ENCODE results near the gene PTPRD. TPM values are rescaled to one million over a fixed set of nuclear protein-coding genes. Genes with fewer than 3 reads are reported as not detected.

The PTPRD gene
- total RNA-seq, 1 experiment from 2014 or later: 0.02 TPM

DNA sequence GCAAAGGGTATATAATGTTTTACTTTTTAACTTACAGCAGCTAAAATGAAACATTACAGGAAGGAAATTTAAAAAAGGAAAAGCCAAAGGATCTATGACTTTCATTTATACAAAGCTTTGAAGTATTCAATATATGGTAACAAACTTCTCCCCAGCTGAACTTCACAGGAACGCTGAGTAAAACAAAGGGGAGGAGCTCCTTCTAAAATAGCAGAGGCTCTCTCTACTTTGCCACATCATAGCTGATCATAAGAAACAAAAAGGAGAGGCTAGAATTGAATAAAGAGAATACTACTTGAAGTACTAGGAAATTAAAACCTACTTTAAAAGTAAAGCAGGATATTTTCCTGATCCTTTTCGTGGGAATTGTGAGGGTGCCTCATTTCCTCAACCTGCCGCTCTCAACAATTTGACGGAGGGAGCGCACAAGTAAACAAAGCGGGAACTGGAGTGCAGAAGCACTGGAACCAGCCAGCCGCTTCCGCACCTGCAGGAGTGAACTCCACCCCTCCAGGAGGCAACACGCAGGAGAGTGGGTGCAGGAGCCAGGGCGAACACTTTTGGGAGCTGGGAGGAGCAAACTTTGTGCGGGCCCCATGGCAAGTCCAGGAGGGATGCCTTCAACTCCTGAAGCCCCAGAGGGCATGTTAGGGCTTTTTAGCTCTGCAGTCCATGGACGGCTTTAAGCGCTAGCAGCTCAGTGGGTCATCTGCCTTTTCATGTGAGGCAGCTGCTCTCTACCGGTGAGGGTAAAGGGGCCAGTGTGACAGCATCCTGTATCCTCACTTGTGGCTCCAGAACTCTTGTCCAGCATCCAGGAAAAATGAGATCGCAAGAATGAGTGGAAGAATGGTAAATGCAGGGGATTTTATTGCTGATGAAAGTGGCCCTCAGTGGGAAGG, 757.4 kb downstream of the PTPRD start:
- no peak overlapping the region for H3K9ac ChIP-seq (ENCODE audit: low read length)
- no peaks in the 10 kb centered on the region for H3K79me2 ChIP-seq (ENCODE audit: insufficient read depth, low read length)
- no peak overlapping the region for H3K27ac ChIP-seq (ENCODE audit: low read depth, low read length)
- no peaks in the 10 kb centered on the region for H3K36me3 ChIP-seq (ENCODE audit: control insufficient read depth in 1 of 2, insufficient read depth in 2 of 2, low read length in 2 of 2)
- no peak overlapping the region for H3K4me2 ChIP-seq (ENCODE audit: low read length)
- no peaks in the 10 kb centered on the region for H3K9me2 ChIP-seq (ENCODE audit: insufficient read depth)
- DNase-seq (ENCODE audit: low read depth, low spot score): no peak
- CTCF ChIA-PET: no interaction called here
- no peak overlapping the region for H2AFZ ChIP-seq (ENCODE audit: low read depth, low read length, poor library complexity, severe bottlenecking)
- H3K4me3 ChIP-seq (replicated peaks in 1 of 2; ENCODE audit: low read depth in 1 of 2, low read length in 2 of 2): no peak overlapping the region
- H4K20me1 ChIP-seq (ENCODE audit: insufficient read depth): no peaks in the 10 kb centered on the region
- intact Hi-C loops (cut with micrococcal nuclease): no loop called here
- TF ChIP-seq, protein P1, sequence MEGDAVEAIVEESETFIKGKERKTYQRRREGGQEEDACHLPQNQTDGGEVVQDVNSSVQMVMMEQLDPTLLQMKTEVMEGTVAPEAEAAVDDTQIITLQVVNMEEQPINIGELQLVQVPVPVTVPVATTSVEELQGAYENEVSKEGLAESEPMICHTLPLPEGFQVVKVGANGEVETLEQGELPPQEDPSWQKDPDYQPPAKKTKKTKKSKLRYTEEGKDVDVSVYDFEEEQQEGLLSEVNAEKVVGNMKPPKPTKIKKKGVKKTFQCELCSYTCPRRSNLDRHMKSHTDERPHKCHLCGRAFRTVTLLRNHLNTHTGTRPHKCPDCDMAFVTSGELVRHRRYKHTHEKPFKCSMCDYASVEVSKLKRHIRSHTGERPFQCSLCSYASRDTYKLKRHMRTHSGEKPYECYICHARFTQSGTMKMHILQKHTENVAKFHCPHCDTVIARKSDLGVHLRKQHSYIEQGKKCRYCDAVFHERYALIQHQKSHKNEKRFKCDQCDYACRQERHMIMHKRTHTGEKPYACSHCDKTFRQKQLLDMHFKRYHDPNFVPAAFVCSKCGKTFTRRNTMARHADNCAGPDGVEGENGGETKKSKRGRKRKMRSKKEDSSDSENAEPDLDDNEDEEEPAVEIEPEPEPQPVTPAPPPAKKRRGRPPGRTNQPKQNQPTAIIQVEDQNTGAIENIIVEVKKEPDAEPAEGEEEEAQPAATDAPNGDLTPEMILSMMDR (IDR thresholded peaks at IDR 0.05 in 2 of 3, conservative IDR thresholded peaks at IDR 0.05 in 1 of 3; ENCODE audit: borderline replicate concordance in 1 of 3, insufficient read depth in 1 of 3, low read depth in 2 of 3, low read length in 2 of 3): no peak
- no peak for TF ChIP-seq SP1 (IDR thresholded peaks at IDR 0.05; ENCODE audit: low read depth)
- TF ChIP-seq SRF (IDR thresholded peaks at IDR 0.05; ENCODE audit: low read depth): no peak
- TF ChIP-seq ZFX (IDR thresholded peaks at IDR 0.05): no peak
- no peak for TF ChIP-seq ELF1 (IDR thresholded peaks at IDR 0.05; ENCODE audit: borderline replicate concordance, low read depth)
- no peak for TF ChIP-seq SIN3A (IDR thresholded peaks at IDR 0.05; ENCODE audit: low read depth)
- no peak for TF ChIP-seq CBX3 (IDR thresholded peaks at IDR 0.05; ENCODE audit: low read depth)
- H3K9me3 ChIP-seq (ENCODE audit: control insufficient read depth in 1 of 2, insufficient read depth in 1 of 2, low read depth in 1 of 2, low read length in 2 of 2): peaks cover 5 to 19% of the 10 kb centered on the region in 2 experiments; a peak in 3 of 4 replicates
- BruUV-seq (replicated peaks): no TSS peak
- no peaks in the 10 kb centered on the region for H3K4me1 ChIP-seq (ENCODE audit: control insufficient read depth in 1 of 2, insufficient read depth in 2 of 2, low read length in 2 of 2)
- POLR2A ChIA-PET: no interaction called here
- ATAC-seq: no peak
- H3K27me3 ChIP-seq (ENCODE audit: insufficient read depth, low read length): no peaks in the 10 kb centered on the region
- RAD21 ChIA-PET (ENCODE audit: low non-redundant PET in 1 of 2, low total read pairs in 2 of 2, uncharacterized antibody in 2 of 2, unreplicated experiment in 2 of 2): no interaction called here

DNA sequence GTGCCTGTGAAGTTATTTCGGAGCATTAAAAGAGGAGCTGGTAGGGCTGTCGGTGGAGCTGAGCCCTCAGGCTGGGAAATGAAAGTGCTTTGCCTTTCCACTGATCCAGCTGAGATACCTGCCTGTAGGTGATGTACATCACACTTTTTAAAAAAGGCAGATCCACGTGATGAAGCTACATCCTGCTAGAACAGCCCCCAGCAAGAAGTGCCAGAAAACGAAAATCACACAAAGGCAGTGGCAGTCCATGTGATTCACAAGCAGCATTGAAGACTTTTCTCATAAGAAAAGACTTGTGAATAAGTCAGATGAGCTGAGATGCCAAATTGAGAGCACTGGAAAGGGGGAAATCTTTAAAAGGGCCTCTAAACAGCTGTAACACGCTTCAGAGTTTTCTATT, 765.1 kb downstream of the PTPRD start:
- POLR2A ChIA-PET: no interaction called here
- Histone ChIP-seq H4K20me1 (ENCODE audit: insufficient read depth) (no peaks in the 10 kb centered on the region), H3K27me3 (ENCODE audit: insufficient read depth, low read length) (no peaks in the 10 kb centered on the region), H3K36me3 (ENCODE audit: control insufficient read depth in 1 of 2, insufficient read depth in 2 of 2, low read length in 2 of 2) (no peaks in the 10 kb centered on the region), H3K79me2 (ENCODE audit: insufficient read depth, low read length) (no peaks in the 10 kb centered on the region), H3K4me3 (replicated peaks in 1 of 2; ENCODE audit: low read depth in 1 of 2, low read length in 2 of 2) (no peak overlapping the region), H2AFZ (ENCODE audit: low read depth, low read length, poor library complexity, severe bottlenecking) (no peak overlapping the region), H3K4me1 (ENCODE audit: control insufficient read depth in 1 of 2, insufficient read depth in 2 of 2, low read length in 2 of 2) (no peaks in the 10 kb centered on the region), H3K9ac (ENCODE audit: low read length) (no peak overlapping the region), H3K27ac (ENCODE audit: low read depth, low read length) (no peak overlapping the region), H3K4me2 (ENCODE audit: low read length) (no peak overlapping the region), H3K9me2 (ENCODE audit: insufficient read depth) (no peaks in the 10 kb centered on the region), H3K9me3 (ENCODE audit: control insufficient read depth in 1 of 2, insufficient read depth in 1 of 2, low read depth in 1 of 2, low read length in 2 of 2) (peaks cover 15 to 19% of the 10 kb centered on the region in 2 experiments; a peak in 2 of 4 replicates)
- DNase-seq (ENCODE audit: low read depth, low spot score): no peak
- no peak for ATAC-seq
- CTCF ChIA-PET: no interaction called here
- intact Hi-C loops (cut with micrococcal nuclease): no loop called here
- no peak for TF ChIP-seq YY1 (IDR thresholded peaks at IDR 0.05; ENCODE audit: extremely low read depth, insufficient replicate concordance, low read depth, low read length)
- TF ChIP-seq POLR2A (IDR thresholded peaks at IDR 0.05; ENCODE audit: borderline replicate concordance, extremely low read depth, insufficient read depth, insufficient read length): no peak
- TF ChIP-seq, protein P1 (IDR thresholded peaks at IDR 0.05 in 2 of 3, conservative IDR thresholded peaks at IDR 0.05 in 1 of 3; ENCODE audit: borderline replicate concordance in 1 of 3, insufficient read depth in 1 of 3, low read depth in 2 of 3, low read length in 2 of 3): no peak
- no peak for TF ChIP-seq POLR2AphosphoS5 (IDR thresholded peaks at IDR 0.05; ENCODE audit: low read depth, low read length)
- TF ChIP-seq FOSL1 (IDR thresholded peaks at IDR 0.05; ENCODE audit: low read depth): no peak
- TF ChIP-seq CEBPB (IDR thresholded peaks at IDR 0.05; ENCODE audit: low read depth): no peak
- RAD21 ChIA-PET (ENCODE audit: low non-redundant PET in 1 of 2, low total read pairs in 2 of 2, uncharacterized antibody in 2 of 2, unreplicated experiment in 2 of 2): no interaction called here
- BruUV-seq (replicated peaks): no TSS peak
